Hepatocyte (in vitro differentiated cells): ENCODE measurements around the gene SLBP. TPM values are rescaled to one million over a fixed set of nuclear protein-coding genes. Genes with fewer than 3 reads are reported as not detected.

Experiments used
- DNase-seq: peaks from one replicate; pipeline ENCODE4 v3.0.0-alpha.2; 2016; ENCODE audit warnings: low spot score
- H2AFZ ChIP-seq: fragments of 200-600 bp; sonication (generic); 2 replicates; pipeline ENCODE4 v1.6.0; 2016; ENCODE audit warnings: antibody characterized with exemption, mild to moderate bottlenecking
- H3K27ac ChIP-seq: fragments of 200-600 bp; sonication (generic); 2 replicates; pipeline ENCODE4 v1.5.1; 2016; ENCODE audit warnings: mild to moderate bottlenecking
- H3K27me3 ChIP-seq: fragments of 200-600 bp; sonication (generic); 2 replicates; pipeline ENCODE4 v1.6.1; 2016
- H3K36me3 ChIP-seq: fragments of 200-600 bp; sonication (generic); replicated peaks from 2 replicates; pipeline ENCODE4 v1.5.1; 2016; ENCODE audit warnings: low read depth; ENCODE audit not compliant: insufficient read depth
- H3K4me1 ChIP-seq: fragments of 200-600 bp; sonication (generic); 2 replicates; pipeline ENCODE4 v1.5.1; 2016; ENCODE audit warnings: mild to moderate bottlenecking, moderate library complexity; ENCODE audit not compliant: insufficient read depth
- H3K4me2 ChIP-seq: fragments of 200-600 bp; sonication (generic); 2 replicates; pipeline ENCODE4 v1.6.0; 2016
- H3K4me3 ChIP-seq: fragments of 200-600 bp; sonication (generic); 2 replicates; pipeline ENCODE4 v1.5.1; 2016; ENCODE audit warnings: mild to moderate bottlenecking
- H3K79me2 ChIP-seq: fragments of 200-600 bp; sonication (generic); 2 replicates; pipeline ENCODE4 v1.6.0; 2017; ENCODE audit warnings: mild to moderate bottlenecking
- H3K9me2 ChIP-seq: fragments of 200-600 bp; sonication (generic); replicated peaks from 2 replicates; pipeline ENCODE4 v1.6.0; 2017; ENCODE audit warnings: mild to moderate bottlenecking; ENCODE audit not compliant: insufficient read depth
- H3K9me3 ChIP-seq: fragments of 200-600 bp; sonication (generic); 2 replicates; pipeline ENCODE4 v1.5.1; 2016; ENCODE audit warnings: low read depth, mild to moderate bottlenecking
- H4K20me1 ChIP-seq: fragments of 200-600 bp; sonication (generic); 2 replicates; pipeline ENCODE4 v1.6.0; 2016; ENCODE audit warnings: mild to moderate bottlenecking; ENCODE audit not compliant: insufficient read depth, poor library complexity, severe bottlenecking
- CTCF ChIP-seq: fragments of 200-600 bp; sonication (generic); IDR thresholded peaks from 2 replicates; pipeline ENCODE4 v1.5.1; 2016; ENCODE audit warnings: antibody characterized with exemption, mild to moderate bottlenecking; ENCODE audit not compliant: poor library complexity
- EZH2 ChIP-seq: fragments of 200-600 bp; sonication (generic); IDR thresholded peaks from 2 replicates; pipeline ENCODE4 v1.6.1; 2016; ENCODE audit warnings: antibody characterized with exemption, mild to moderate bottlenecking, borderline replicate concordance
- EZH2phosphoT487 ChIP-seq: fragments of 200-600 bp; sonication (generic); IDR thresholded peaks from one replicate; pipeline ENCODE4 v1.6.1; 2018; ENCODE audit warnings: antibody characterized with exemption, mild to moderate bottlenecking, low read depth, moderate library complexity; ENCODE audit not compliant: unreplicated experiment, severe bottlenecking
- WGBS: methylation state at CpG from one replicate; pipeline ENCODE4 v1.1.6; 2016; ENCODE audit warnings: low lambda C conversion rate; ENCODE audit errors: missing lambda C conversion rate; 5-methylcytosine and 5-hydroxymethylcytosine counted together
- polyA plus RNA-seq: library from polyadenylated mRNA; unstranded; fragments of >200 nt; fragmentation: Nextera tagmentation; extraction: Ambion mirVana; gene quantifications from 2 replicates; pipeline ENCODE4 v1.2.1, GENCODE V29; 2016
- total RNA-seq: library from RNA; depleted of rRNA; stranded (reverse); fragments of >200 nt; gene quantifications from 2 replicates; pipeline ENCODE4 v1.2.3, GENCODE V29; 2014

The SLBP gene
- total and polyA plus RNA-seq, 2 experiments from 2014 or later: 82.5 to 84.0 TPM

GRCh38 chr4:1741208-1741607, 29.1 kb upstream of the SLBP start:
- Histone ChIP-seq H3K4me2 (no peak overlapping the region), H3K4me1 (no peaks in the 10 kb centered on the region), H3K36me3 (no peaks in the 10 kb centered on the region), H2AFZ (no peak overlapping the region), H4K20me1 (no peaks in the 10 kb centered on the region), H3K9me3 (no peaks in the 10 kb centered on the region), H3K9me2 (no peaks in the 10 kb centered on the region), H3K79me2 (no peaks in the 10 kb centered on the region), H3K27me3 (no peaks in the 10 kb centered on the region), H3K4me3 (no peak overlapping the region), H3K27ac (no peak overlapping the region)
- no peak for DNase-seq
- TF ChIP-seq CTCF (no peak), EZH2phosphoT487 (no peak), EZH2 (no peak)
- 90% methylated on average over 17 of the region's 17 CpGs for WGBS

DNA sequence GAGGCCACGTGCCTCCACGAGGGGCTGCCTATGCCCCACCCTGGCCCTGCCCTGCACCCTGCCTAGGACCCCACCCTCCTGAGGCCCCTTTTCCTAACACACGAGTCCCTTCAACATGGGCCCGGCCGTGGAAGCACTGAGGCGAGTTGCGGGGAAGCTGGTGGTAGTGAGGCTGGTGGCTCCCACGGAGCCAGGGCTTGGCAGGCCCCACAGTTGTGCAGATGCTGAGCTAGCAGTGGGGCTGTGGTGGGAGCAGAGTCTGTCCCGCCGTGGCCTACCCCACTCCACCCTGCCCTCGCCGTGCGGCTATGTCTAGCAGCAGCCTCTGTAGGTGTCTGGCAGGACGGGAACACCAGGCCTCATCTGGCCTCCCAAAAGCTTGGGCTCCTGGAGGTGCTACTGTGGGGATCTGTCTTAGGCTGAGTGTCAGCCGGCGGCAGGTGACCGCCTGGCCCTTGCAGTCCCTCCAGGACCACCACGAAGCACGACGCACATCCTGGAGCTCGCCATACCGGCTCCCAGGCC, 28.0 kb upstream of the SLBP start:
- no peaks in the 10 kb centered on the region for H3K9me2 ChIP-seq
- H3K27ac ChIP-seq: no peak overlapping the region
- H3K79me2 ChIP-seq: no peaks in the 10 kb centered on the region
- no peaks in the 10 kb centered on the region for H4K20me1 ChIP-seq
- TF ChIP-seq EZH2 (no peak), EZH2phosphoT487 (no peak), CTCF (no peak)
- no peak for DNase-seq
- no peaks in the 10 kb centered on the region for H3K9me3 ChIP-seq
- no peaks in the 10 kb centered on the region for H3K27me3 ChIP-seq
- H3K4me1 ChIP-seq: no peaks in the 10 kb centered on the region
- H2AFZ ChIP-seq: no peak overlapping the region
- no peak overlapping the region for H3K4me2 ChIP-seq
- H3K4me3 ChIP-seq: no peak overlapping the region
- H3K36me3 ChIP-seq: no peaks in the 10 kb centered on the region
- WGBS: 98% methylated on average over 20 of the region's 22 CpGs

- Histone ChIP-seq H3K4me1 (no peaks in the 10 kb centered on the region), H3K36me3 (no peaks in the 10 kb centered on the region), H3K9me2 (no peaks in the 10 kb centered on the region), H3K27me3 (no peaks in the 10 kb centered on the region), H3K27ac (no peak overlapping the region), H3K79me2 (no peaks in the 10 kb centered on the region), H3K4me2 (no peak overlapping the region), H3K9me3 (no peaks in the 10 kb centered on the region), H3K4me3 (no peak overlapping the region), H4K20me1 (no peaks in the 10 kb centered on the region), H2AFZ (no peak overlapping the region)
- no peak for TF ChIP-seq EZH2
- no peak for TF ChIP-seq CTCF
- no peak for TF ChIP-seq EZH2phosphoT487
- 93% methylated on average over 8 of the region's 9 CpGs for WGBS
- no peak for DNase-seq
These were observed 27.2 kb upstream of the SLBP start for GRCh38 chr4:1739358-1739757.

- no peaks in the 10 kb centered on the region for H3K79me2 ChIP-seq
- H3K4me3 ChIP-seq: no peak overlapping the region
- WGBS: 95% methylated on average over 4 of the region's 4 CpGs
- H3K9me3 ChIP-seq: no peaks in the 10 kb centered on the region
- H2AFZ ChIP-seq: no peak overlapping the region
- no peaks in the 10 kb centered on the region for H3K27me3 ChIP-seq
- no peaks in the 10 kb centered on the region for H3K36me3 ChIP-seq
- H3K4me2 ChIP-seq: no peak overlapping the region
- H3K27ac ChIP-seq: no peak overlapping the region
- no peaks in the 10 kb centered on the region for H3K9me2 ChIP-seq
- no peak for TF ChIP-seq EZH2
- TF ChIP-seq CTCF: no peak
- TF ChIP-seq EZH2phosphoT487: no peak
- H3K4me1 ChIP-seq: no peaks in the 10 kb centered on the region
- no peaks in the 10 kb centered on the region for H4K20me1 ChIP-seq
- no peak for DNase-seq
These were observed 26.3 kb upstream of the SLBP start for GRCh38 chr4:1738410-1738809.
